ENCODE measurements around the gene SRGAP2.
A peak's percentile ranks its signal among the peaks of the same experiment; 100 is the strongest.
"Not testable (repeated sequence)": the region's sequence is repeated elsewhere in the genome, so short reads cannot be mapped to it uniquely, and the experiment has no call there.

Gene SRGAP2

GRCh38 chr1:206250953-206251681 lies 47.8 kb downstream of the SRGAP2 start:
- H3K36me3 ChIP-seq (ENCODE audit: low read length); H3K4me3 ChIP-seq (ENCODE audit: insufficient read depth, low read length, poor library complexity, severe bottlenecking); H3K9me2 ChIP-seq (replicated peaks; ENCODE audit: insufficient read depth, low read length); H3F3A ChIP-seq (ENCODE audit: insufficient read depth); H3K79me2 ChIP-seq (ENCODE audit: insufficient read depth, low read length); H2AFZ ChIP-seq (ENCODE audit: low read depth, low read length, severe bottlenecking); H4K20me1 ChIP-seq (ENCODE audit: low read depth, low read length); H3K9me3 ChIP-seq (ENCODE audit: insufficient read depth, low read length); H3K27me3 ChIP-seq (ENCODE audit: low read length): not testable (repeated sequence)
- Histone ChIP-seq H3K27ac (ENCODE audit: low read depth, low read length) (peak overlapping the region; percentile 91), H3K9ac (ENCODE audit: low read length) (peak overlapping the region; percentile 20; the same call in 1 of the 2 replicates), H3K4me2 (ENCODE audit: low read depth, low read length, poor library complexity, severe bottlenecking) (peak overlapping the region; percentile 44)

- H4K20me1 ChIP-seq (ENCODE audit: low read depth, low read length); H3K36me3 ChIP-seq (ENCODE audit: low read length); H3F3A ChIP-seq (ENCODE audit: insufficient read depth); H3K9ac ChIP-seq (ENCODE audit: low read length); H3K4me3 ChIP-seq (ENCODE audit: insufficient read depth, low read length, poor library complexity, severe bottlenecking); H3K79me2 ChIP-seq (ENCODE audit: insufficient read depth, low read length); H3K9me3 ChIP-seq (ENCODE audit: insufficient read depth, low read length); H2AFZ ChIP-seq (ENCODE audit: low read depth, low read length, severe bottlenecking); H3K9me2 ChIP-seq (replicated peaks; ENCODE audit: insufficient read depth, low read length); H3K27me3 ChIP-seq (ENCODE audit: low read length): not testable (repeated sequence)
- H3K4me2 ChIP-seq (ENCODE audit: low read depth, low read length, poor library complexity, severe bottlenecking): peak overlapping the region; percentile 24
- H3K27ac ChIP-seq (ENCODE audit: low read depth, low read length): peak overlapping the region; percentile 57
Observed at GRCh38 chr1:206252680-206253335, 49.5 kb downstream of the SRGAP2 start.

Data from SU-DHL-6 (cell line).